ENCODE measurements around the gene SIM2. TPM values are rescaled to one million over a fixed set of nuclear protein-coding genes. Genes with fewer than 3 reads are reported as not detected.
A peak's percentile ranks its signal among the peaks of the same experiment; 100 is the strongest.

Gene SIM2
- total and polyA plus RNA-seq, 8 donors, result 1.2 to 1.6 (median 1.4) TPM; not detected in 2

DNA sequence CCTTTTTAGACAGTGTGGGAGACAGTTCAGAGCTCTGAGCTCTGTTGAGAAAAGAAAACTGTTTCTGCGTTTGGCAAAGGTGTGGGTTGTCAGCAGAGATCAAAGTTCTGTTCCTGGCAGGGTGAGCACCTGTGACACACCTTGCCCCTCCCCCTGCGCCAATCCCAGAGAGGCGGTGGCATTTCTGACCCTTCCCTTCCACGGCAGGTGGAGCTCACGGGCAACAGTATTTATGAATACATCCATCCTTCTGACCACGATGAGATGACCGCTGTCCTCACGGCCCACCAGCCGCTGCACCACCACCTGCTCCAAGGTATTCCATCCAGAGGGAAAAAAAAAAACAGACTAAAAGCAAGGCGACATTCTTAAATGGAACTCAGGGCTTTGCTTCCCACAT, 20.7 kb downstream of the SIM2 start:
- DNase-seq (peak in 1 of 4 donors; percentile 22), ATAC-seq (no peak)
- Histone ChIP-seq H3K9me3 (no peaks in the 10 kb centered on the region), H3K36me3 (no peaks in the 10 kb centered on the region), H3K27me3 (peaks cover 24 to 76% of the 10 kb centered on the region in 2 donors), H3K4me3 (no peak overlapping the region), H3K4me1 (no peaks in the 10 kb centered on the region), H3K27ac (no peak overlapping the region)
- intact Hi-C loops (cut with DNase I), result no loop called here
- TF ChIP-seq, protein P1, sequence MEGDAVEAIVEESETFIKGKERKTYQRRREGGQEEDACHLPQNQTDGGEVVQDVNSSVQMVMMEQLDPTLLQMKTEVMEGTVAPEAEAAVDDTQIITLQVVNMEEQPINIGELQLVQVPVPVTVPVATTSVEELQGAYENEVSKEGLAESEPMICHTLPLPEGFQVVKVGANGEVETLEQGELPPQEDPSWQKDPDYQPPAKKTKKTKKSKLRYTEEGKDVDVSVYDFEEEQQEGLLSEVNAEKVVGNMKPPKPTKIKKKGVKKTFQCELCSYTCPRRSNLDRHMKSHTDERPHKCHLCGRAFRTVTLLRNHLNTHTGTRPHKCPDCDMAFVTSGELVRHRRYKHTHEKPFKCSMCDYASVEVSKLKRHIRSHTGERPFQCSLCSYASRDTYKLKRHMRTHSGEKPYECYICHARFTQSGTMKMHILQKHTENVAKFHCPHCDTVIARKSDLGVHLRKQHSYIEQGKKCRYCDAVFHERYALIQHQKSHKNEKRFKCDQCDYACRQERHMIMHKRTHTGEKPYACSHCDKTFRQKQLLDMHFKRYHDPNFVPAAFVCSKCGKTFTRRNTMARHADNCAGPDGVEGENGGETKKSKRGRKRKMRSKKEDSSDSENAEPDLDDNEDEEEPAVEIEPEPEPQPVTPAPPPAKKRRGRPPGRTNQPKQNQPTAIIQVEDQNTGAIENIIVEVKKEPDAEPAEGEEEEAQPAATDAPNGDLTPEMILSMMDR (IDR thresholded peaks at IDR 0.05), result no peak

DNA sequence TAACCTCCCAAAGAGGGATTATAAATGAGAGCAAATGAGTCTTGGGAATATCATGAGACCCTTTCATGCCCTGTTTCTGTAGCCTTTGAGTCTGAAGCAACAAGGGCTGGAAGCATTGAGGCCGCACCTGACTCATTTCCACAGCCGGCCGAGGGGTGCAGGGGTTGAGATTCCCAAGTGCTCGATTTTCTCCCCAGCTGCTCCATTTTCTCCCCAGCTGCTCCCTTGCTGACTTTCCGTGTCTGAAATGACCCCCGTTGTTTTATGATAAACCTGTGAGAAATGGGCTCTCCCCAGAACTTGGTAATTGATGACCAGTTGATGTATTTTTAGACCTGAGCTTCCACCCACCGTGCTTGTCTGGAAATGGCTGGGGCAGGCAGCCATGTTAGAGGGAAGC, 22.9 kb downstream of the SIM2 start:
- Histone ChIP-seq H3K36me3 (no peaks in the 10 kb centered on the region), H3K4me3 (no peak overlapping the region), H3K27ac (no peak overlapping the region), H3K4me1 (no peaks in the 10 kb centered on the region), H3K9me3 (no peaks in the 10 kb centered on the region), H3K27me3 (peaks cover 3 to 54% of the 10 kb centered on the region in 2 donors)
- ATAC-seq (no peak), DNase-seq (peak in 1 of 4 donors; percentile 6)
- TF ChIP-seq, protein P1 (IDR thresholded peaks at IDR 0.05), result no peak
- intact Hi-C loops (cut with DNase I), result no loop called here

GRCh38 chr21:36722370-36723368, 23.8 kb downstream of the SIM2 start:
- intact Hi-C loops (cut with DNase I), result no loop called here
- DNase-seq (peak in 1 of 4 donors; percentile 10), ATAC-seq (no peak)
- Histone ChIP-seq H3K9me3 (no peaks in the 10 kb centered on the region), H3K4me3 (no peak overlapping the region), H3K36me3 (no peaks in the 10 kb centered on the region), H3K4me1 (no peaks in the 10 kb centered on the region), H3K27ac (no peak overlapping the region), H3K27me3 (peaks cover 0 to 45% of the 10 kb centered on the region in 2 donors)
- TF ChIP-seq, protein P1 (IDR thresholded peaks at IDR 0.05), result no peak

GRCh38 chr21:36723371-36723881, 24.5 kb downstream of the SIM2 start:
- DNase-seq (peak in 1 of 4 donors; percentile 25), ATAC-seq (no peak)
- H3K9me3 ChIP-seq, result no peaks in the 10 kb centered on the region
- no peaks in the 10 kb centered on the region for H3K36me3 ChIP-seq
- H3K4me1 ChIP-seq, result no peaks in the 10 kb centered on the region
- TF ChIP-seq, protein P1 (IDR thresholded peaks at IDR 0.05), result no peak
- intact Hi-C loops (cut with DNase I), result no loop called here
- H3K4me3 ChIP-seq, result no peak overlapping the region
- H3K27me3 ChIP-seq, result peaks cover 0 to 44% of the 10 kb centered on the region in 2 donors
- H3K27ac ChIP-seq, result no peak overlapping the region

DNA sequence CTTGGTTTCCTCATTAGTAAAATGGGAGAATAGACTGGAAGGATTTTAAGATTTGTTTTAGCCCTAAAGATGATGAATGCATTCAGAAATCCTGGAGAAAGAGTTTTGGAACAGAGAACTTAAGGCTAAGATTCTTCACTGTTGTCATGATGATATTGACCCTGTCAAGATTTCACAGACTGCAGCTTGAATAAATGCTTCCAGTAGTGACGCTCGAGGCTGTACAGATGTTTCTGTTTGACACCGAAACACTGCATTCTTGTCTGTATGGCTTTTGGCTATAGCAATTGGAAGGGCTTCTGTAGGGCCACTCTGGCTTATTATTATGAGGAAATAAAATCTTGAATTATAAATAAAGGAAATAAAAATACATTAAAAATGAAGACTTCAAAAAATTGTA, 25.7 kb downstream of the SIM2 start:
- Histone ChIP-seq H3K27ac (no peak overlapping the region), H3K4me3 (no peak overlapping the region), H3K36me3 (no peaks in the 10 kb centered on the region), H3K9me3 (no peaks in the 10 kb centered on the region), H3K27me3 (peaks cover 0 to 37% of the 10 kb centered on the region in 2 donors), H3K4me1 (no peaks in the 10 kb centered on the region)
- DNase-seq, result peak in 1 of 4 donors; percentile 34
- TF ChIP-seq, protein P1 (IDR thresholded peaks at IDR 0.05), result no peak
- intact Hi-C loops (cut with DNase I), result no loop called here
- no peak for ATAC-seq

All from left lung (tissue), 10 donors.